Karpas-422 (cell line): ENCODE measurements around the gene MYLK2. TPM values are rescaled to one million over a fixed set of nuclear protein-coding genes. Genes with fewer than 3 reads are reported as not detected.

ENCODE experiments used
- DNase-seq: peaks from one replicate; pipeline ENCODE4 v3.0.0-alpha.2; 2015
- H2AFZ ChIP-seq: fragments of 200-600 bp; sonication (generic); 2 replicates; pipeline ENCODE4 v1.6.1; 2014; ENCODE audit warnings: antibody characterized with exemption, low read length, mixed read lengths
- H3K27ac ChIP-seq: fragments of 200-600 bp; sonication (generic); 2 replicates; pipeline ENCODE4 v1.5.1; 2014; ENCODE audit warnings: mild to moderate bottlenecking, low read length, moderate library complexity
- H3K27me3 ChIP-seq: fragments of 200-600 bp; sonication (generic); 2 replicates; pipeline ENCODE4 v1.6.1; 2014; ENCODE audit warnings: low read length, mixed read lengths
- H3K36me3 ChIP-seq: fragments of 200-600 bp; sonication (generic); 2 replicates; pipeline ENCODE4 v1.6.1; 2014; ENCODE audit warnings: low read length, mixed read lengths; ENCODE audit not compliant: insufficient read depth
- H3K4me1 ChIP-seq: fragments of 200-600 bp; sonication (generic); 2 replicates; pipeline ENCODE4 v1.6.1; 2014; ENCODE audit warnings: mild to moderate bottlenecking, low read length, mixed read lengths
- H3K4me2 ChIP-seq: fragments of 200-600 bp; sonication (generic); 2 replicates; pipeline ENCODE4 v1.6.1; 2014; ENCODE audit warnings: low read length, low read depth, mild to moderate bottlenecking; ENCODE audit not compliant: poor library complexity, severe bottlenecking
- H3K4me3 ChIP-seq: fragments of 200-600 bp; sonication (generic); 2 replicates; pipeline ENCODE4 v1.5.1; 2014; ENCODE audit warnings: mild to moderate bottlenecking, antibody characterized with exemption, low read length, mixed read lengths
- H3K79me2 ChIP-seq: fragments of 200-600 bp; sonication (generic); 2 replicates; pipeline ENCODE4 v1.6.1; 2014; ENCODE audit warnings: mild to moderate bottlenecking, low read length, mixed read lengths
- H3K9ac ChIP-seq: fragments of 200-600 bp; sonication (generic); 2 replicates; pipeline ENCODE4 v1.6.0; 2014; ENCODE audit warnings: low read length
- H3K9me2 ChIP-seq: fragments of 200-600 bp; sonication (generic), shearing (Covaris generic); replicated peaks from 2 replicates; pipeline ENCODE4 v1.6.0; 2014; ENCODE audit warnings: mild to moderate bottlenecking, low read length, moderate library complexity; ENCODE audit not compliant: insufficient read depth
- H3K9me3 ChIP-seq: fragments of 300-700, 200-600 bp; sonication (generic); 2 replicates; pipeline ENCODE4 v1.6.1; 2014; ENCODE audit warnings: low read length, mixed read lengths
- H4K20me1 ChIP-seq: fragments of 200-600 bp; sonication (generic); 2 replicates; pipeline ENCODE4 v1.6.1; 2014; ENCODE audit warnings: mild to moderate bottlenecking, antibody characterized with exemption, low read length, low read depth; ENCODE audit not compliant: insufficient read depth
- total RNA-seq: library from RNA; depleted of rRNA; stranded (reverse); fragments of >200 nt; shearing (Covaris generic); gene quantifications from 2 replicates; pipeline ENCODE4 v1.2.3, GENCODE V29; 2014; ENCODE audit warnings: low replicate concordance

Gene MYLK2
- total RNA-seq, 1 experiment from 2014 or later, result 0.22 TPM

DNA sequence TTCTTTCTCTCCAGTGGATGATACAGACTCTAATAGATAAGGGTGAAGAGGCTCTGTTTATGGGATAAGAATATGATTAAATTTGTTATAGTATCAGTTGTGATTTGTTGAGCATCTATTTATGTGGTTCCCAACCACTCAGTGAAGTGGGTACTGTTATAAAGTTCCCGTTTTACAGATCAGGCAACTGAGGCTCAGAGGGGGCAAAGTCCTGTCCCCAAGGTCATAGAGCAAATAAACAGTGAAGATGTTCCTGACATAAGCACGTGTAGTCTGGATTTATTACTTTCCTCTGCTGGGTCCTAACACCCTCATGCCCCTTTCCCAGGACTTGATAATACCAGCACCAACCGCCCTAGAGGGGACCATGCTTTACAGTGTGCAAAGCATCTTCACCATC is 47.1 kb downstream of the MYLK2 start:
- H3K9me3 ChIP-seq, result no peaks in the 10 kb centered on the region
- no peaks in the 10 kb centered on the region for H3K79me2 ChIP-seq
- H3K4me1 ChIP-seq, result peaks cover 1% of the 10 kb centered on the region
- no peak overlapping the region for H2AFZ ChIP-seq
- no peaks in the 10 kb centered on the region for H3K36me3 ChIP-seq
- H3K27me3 ChIP-seq, result no peaks in the 10 kb centered on the region
- no peak overlapping the region for H3K4me3 ChIP-seq
- H3K9ac ChIP-seq, result no peak overlapping the region
- no peaks in the 10 kb centered on the region for H3K9me2 ChIP-seq
- DNase-seq, result no peak
- no peak overlapping the region for H3K27ac ChIP-seq
- H4K20me1 ChIP-seq, result no peaks in the 10 kb centered on the region
- H3K4me2 ChIP-seq, result no peak overlapping the region

DNA sequence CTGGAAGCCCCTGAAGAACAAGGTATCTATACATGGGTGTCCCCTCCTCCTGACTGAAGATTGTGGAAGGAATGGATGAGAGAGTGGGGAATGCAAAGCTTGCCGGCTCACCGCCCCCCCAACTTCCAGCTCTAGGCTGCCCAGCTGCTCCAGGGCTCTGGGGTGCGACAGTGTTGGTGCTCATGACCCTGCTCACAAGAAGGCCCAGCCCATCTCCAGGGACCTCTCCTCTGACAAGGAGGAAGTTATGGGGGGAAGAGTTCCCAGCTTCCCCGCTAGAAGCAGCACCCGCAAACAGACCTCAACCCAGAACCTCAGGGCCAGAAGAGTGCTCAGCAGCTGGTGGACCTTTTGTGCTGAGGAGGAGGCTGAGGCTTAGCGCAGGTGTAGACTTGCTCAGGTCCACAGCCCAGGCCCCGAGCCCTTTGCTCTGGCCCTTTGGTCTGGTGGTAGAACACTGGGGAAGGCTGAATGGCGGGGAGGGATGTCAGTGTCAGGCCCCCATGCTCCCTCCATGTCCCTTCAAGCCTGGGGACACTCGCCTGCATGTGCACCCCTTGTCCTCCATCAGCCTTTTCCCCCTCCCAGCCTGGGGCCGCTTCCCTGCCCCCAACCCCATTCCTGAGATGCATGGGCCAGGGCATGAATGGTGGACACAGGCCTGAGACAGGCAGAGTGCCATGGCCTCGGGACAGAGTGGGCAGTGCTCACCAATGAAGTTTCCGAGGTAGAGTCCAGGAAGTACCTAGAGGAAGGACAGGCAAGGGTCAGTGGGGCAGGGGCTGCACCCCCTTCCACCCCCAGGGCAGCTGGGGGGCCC is 49.9 kb downstream of the MYLK2 start:
- H3K27me3 ChIP-seq, result no peaks in the 10 kb centered on the region
- H3K9ac ChIP-seq, result no peak overlapping the region
- H3K9me3 ChIP-seq, result no peaks in the 10 kb centered on the region
- H3K27ac ChIP-seq, result no peak overlapping the region
- H3K4me2 ChIP-seq, result no peak overlapping the region
- no peaks in the 10 kb centered on the region for H3K36me3 ChIP-seq
- no peak for DNase-seq
- H3K9me2 ChIP-seq, result no peaks in the 10 kb centered on the region
- H3K4me3 ChIP-seq, result no peak overlapping the region
- no peaks in the 10 kb centered on the region for H4K20me1 ChIP-seq
- H3K79me2 ChIP-seq, result no peaks in the 10 kb centered on the region
- H3K4me1 ChIP-seq, result no peaks in the 10 kb centered on the region
- H2AFZ ChIP-seq, result no peak overlapping the region

DNA sequence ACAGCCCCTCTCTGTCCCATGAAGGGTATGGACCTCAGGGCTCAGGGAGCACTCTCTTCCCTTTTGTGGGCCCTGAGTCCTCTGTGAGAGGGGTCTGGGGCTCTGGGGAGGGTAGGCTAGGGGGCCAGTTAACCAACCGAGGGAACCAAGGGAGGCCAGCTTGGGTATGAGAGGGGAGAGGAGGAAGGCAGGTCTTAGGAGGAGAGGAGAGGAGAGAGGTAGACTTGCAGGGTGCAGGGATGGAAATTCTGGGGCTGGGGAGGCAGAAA is 50.5 kb downstream of the MYLK2 start:
- no peak for DNase-seq
- no peak overlapping the region for H2AFZ ChIP-seq
- no peak overlapping the region for H3K4me3 ChIP-seq
- no peaks in the 10 kb centered on the region for H3K36me3 ChIP-seq
- no peaks in the 10 kb centered on the region for H3K9me2 ChIP-seq
- no peaks in the 10 kb centered on the region for H3K9me3 ChIP-seq
- no peak overlapping the region for H3K9ac ChIP-seq
- H3K4me1 ChIP-seq, result no peaks in the 10 kb centered on the region
- no peaks in the 10 kb centered on the region for H3K79me2 ChIP-seq
- no peak overlapping the region for H3K4me2 ChIP-seq
- no peaks in the 10 kb centered on the region for H3K27me3 ChIP-seq
- no peaks in the 10 kb centered on the region for H4K20me1 ChIP-seq
- H3K27ac ChIP-seq, result no peak overlapping the region

DNA sequence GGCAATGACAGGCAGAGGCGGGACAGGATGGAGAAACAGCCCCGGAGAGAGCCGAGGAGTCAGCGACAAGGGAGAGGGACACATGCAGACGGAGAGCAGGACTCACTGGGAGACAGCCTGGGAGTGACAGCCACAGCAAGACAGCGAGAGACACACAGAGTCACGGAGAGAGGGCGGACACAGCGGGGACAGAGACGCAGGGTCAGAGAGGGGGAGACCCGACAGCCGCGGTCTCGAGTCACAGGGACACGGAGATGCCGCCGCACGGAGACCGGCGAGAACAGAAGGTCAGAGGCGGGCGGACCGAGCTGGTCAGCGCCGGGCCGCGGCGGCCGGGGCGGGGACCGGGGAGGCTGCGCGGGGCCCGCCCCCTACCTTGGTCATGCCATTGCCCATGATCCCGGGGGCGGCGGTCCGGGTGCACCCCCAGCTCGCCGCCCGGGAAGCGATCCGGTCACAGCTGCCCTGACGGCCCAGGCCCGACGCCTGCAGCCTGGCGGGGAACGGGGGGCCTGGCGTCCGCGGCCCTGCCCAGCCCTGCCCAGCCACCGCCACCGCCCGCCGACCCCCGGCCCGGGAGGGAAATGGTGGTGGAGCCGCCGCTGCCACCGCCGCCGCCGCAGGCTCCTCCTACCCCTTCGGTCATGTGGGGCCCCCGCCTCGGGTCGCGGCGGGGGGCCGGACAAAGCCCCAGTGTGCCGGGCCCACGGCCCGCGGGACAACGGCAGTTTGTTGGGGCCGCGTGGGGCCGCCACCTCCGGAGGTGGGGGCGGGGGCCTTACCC is 51.0 kb downstream of the MYLK2 start, which contains the start of the genes DUSP15 and TTLL9:
Gene DUSP15, minus strand, starts transcription at position 586 of the 784 bp plus-strand sequence. Its CDS starts 190 bp downstream, at position 396.
Gene TTLL9, plus strand, starts transcription at position 693 of the 784 bp plus-strand sequence. CDS start 493 bp downstream, outside the sequence.
- no peak within 1 kb of the TSS for H3K27ac ChIP-seq
- H3K4me1 ChIP-seq, result no peaks in the 10 kb centered on the region
- no peak within 1 kb of the TSS for H3K4me2 ChIP-seq
- no peaks in the 10 kb centered on the region for H4K20me1 ChIP-seq
- DNase-seq, result no peak
- H2AFZ ChIP-seq, result no peak within 1 kb of the TSS
- no peaks in the 10 kb centered on the region for H3K36me3 ChIP-seq
- H3K27me3 ChIP-seq, result no peaks in the 10 kb centered on the region
- H3K9ac ChIP-seq, result no peak within 1 kb of the TSS
- H3K4me3 ChIP-seq, result no peak within 1 kb of the TSS
- H3K79me2 ChIP-seq, result no peaks in the 10 kb centered on the region
- no peaks in the 10 kb centered on the region for H3K9me2 ChIP-seq
- H3K9me3 ChIP-seq, result no peaks in the 10 kb centered on the region

DNA sequence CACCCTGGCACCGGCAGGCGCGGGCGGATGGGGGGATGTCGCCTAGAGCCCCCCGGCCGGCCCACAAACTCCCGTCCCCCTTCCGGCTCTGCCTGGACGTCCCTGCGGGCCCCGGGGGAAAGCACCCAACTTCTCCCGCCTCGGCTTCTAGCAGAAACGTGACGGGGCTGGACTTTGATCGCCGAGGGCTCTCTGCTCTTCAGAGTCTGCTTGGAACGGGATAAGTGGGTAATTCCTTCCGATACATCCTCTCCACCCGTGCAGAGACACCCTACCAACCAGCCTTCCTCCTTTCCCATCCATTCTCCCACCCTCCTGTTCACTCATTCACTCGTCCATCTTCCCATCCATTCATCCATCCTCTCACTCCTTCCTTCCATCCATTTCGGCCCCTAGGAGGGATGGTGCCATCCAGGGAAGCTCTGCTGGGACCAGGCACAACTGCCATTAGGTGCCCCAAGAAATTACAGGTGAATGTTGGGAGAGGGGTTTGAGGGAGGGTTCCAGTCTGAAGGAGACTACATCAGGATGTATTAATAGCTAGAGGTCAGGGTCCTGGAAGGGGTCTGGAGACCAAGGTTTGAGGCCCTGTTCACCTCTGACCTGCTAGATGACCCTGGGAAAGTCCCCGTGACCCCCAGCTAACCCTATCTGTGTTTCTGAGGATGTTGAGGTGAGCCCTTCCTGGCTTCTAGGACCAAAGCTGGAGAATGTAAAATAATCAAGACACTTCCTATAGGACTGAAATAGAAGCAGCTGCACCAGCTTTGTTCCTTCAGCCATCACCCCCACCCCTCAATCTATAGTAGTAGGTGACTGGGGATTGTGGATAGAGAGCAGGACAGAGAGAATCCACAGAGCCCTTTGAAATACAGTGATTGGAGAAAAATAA is 51.8 kb downstream of the MYLK2 start:
- H3K4me1 ChIP-seq, result no peaks in the 10 kb centered on the region
- no peaks in the 10 kb centered on the region for H3K9me2 ChIP-seq
- H3K9me3 ChIP-seq, result no peaks in the 10 kb centered on the region
- H3K27me3 ChIP-seq, result no peaks in the 10 kb centered on the region
- H3K79me2 ChIP-seq, result no peaks in the 10 kb centered on the region
- H3K27ac ChIP-seq, result no peak overlapping the region
- no peaks in the 10 kb centered on the region for H3K36me3 ChIP-seq
- H3K4me3 ChIP-seq, result no peak overlapping the region
- no peaks in the 10 kb centered on the region for H4K20me1 ChIP-seq
- no peak overlapping the region for H2AFZ ChIP-seq
- H3K4me2 ChIP-seq, result no peak overlapping the region
- DNase-seq, result no peak
- no peak overlapping the region for H3K9ac ChIP-seq

DNA sequence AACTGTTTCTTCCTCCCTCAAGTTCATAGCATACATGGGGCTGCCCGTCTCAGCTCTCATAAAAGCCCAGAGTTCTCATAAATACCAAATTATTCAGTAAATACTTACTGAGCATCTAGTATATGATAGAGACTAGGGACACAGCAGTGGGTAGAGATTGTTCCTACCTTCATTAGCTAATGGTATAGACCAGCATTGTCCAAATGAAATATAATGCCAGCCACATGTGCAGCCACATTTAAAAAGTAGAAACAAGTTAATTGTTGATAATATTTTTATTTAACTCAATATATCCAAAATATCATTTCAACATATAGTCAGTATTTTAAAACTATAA is 52.4 kb downstream of the MYLK2 start:
- H3K9ac ChIP-seq, result no peak overlapping the region
- H4K20me1 ChIP-seq, result no peaks in the 10 kb centered on the region
- H3K4me3 ChIP-seq, result no peak overlapping the region
- no peaks in the 10 kb centered on the region for H3K4me1 ChIP-seq
- no peaks in the 10 kb centered on the region for H3K9me2 ChIP-seq
- H3K27me3 ChIP-seq, result no peaks in the 10 kb centered on the region
- H3K9me3 ChIP-seq, result no peaks in the 10 kb centered on the region
- no peak for DNase-seq
- H3K27ac ChIP-seq, result no peak overlapping the region
- no peak overlapping the region for H2AFZ ChIP-seq
- no peak overlapping the region for H3K4me2 ChIP-seq
- H3K36me3 ChIP-seq, result no peaks in the 10 kb centered on the region
- no peaks in the 10 kb centered on the region for H3K79me2 ChIP-seq

DNA sequence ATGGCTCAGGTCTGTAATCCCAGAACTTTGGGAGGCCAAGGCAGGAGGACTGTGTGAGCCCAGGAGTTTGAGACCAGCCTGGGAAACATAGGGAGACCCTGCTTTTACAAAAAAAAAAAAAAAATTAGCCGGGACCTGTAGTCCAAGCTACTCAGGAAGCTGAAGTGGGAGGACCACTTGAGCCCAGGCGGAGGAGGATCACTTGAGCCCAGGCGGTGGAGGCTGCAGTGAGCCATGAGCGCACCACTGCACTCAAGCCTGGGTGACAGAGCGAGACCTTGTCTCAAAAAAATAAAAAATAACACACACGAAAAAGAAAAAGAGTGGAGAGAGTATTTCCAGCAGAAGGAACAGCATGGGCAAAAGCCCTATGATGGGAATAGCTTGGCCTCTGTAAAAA is 53.2 kb downstream of the MYLK2 start:
- no peaks in the 10 kb centered on the region for H3K9me3 ChIP-seq
- H3K4me3 ChIP-seq, result no peak overlapping the region
- no peaks in the 10 kb centered on the region for H3K36me3 ChIP-seq
- H3K4me1 ChIP-seq, result no peaks in the 10 kb centered on the region
- no peak for DNase-seq
- no peak overlapping the region for H2AFZ ChIP-seq
- H4K20me1 ChIP-seq, result no peaks in the 10 kb centered on the region
- H3K27me3 ChIP-seq, result no peaks in the 10 kb centered on the region
- H3K9ac ChIP-seq, result no peak overlapping the region
- no peaks in the 10 kb centered on the region for H3K9me2 ChIP-seq
- H3K79me2 ChIP-seq, result no peaks in the 10 kb centered on the region
- no peak overlapping the region for H3K4me2 ChIP-seq
- no peak overlapping the region for H3K27ac ChIP-seq

DNA sequence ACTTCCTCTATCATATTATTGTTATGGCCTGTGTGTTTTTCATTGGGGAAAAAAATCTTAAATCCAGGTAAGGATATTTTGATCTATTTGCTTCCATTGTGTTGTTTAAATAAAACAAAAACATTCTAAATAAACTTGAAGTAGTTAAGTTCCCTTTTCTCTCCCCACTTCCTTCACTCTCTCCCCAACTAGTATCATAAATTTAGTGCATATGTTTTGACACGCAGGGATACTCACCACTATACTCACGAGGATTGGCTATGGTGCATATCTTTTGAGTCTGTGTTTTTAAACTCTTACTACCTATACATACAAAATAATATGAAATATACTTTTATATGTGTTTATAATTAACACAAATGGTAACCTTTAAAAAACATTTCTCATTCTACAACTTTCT is 56.5 kb downstream of the MYLK2 start:
- Histone ChIP-seq H3K4me1 (peaks cover 5% of the 10 kb centered on the region), H2AFZ (no peak overlapping the region), H3K36me3 (no peaks in the 10 kb centered on the region), H3K4me3 (no peak overlapping the region), H3K79me2 (no peaks in the 10 kb centered on the region), H3K9me2 (no peaks in the 10 kb centered on the region), H3K9ac (no peak overlapping the region), H4K20me1 (no peaks in the 10 kb centered on the region), H3K4me2 (no peak overlapping the region), H3K27ac (no peak overlapping the region), H3K27me3 (no peaks in the 10 kb centered on the region), H3K9me3 (no peaks in the 10 kb centered on the region)
- no peak for DNase-seq
